ENCODE results near the gene KDM1A.

Gene KDM1A

GRCh38 chr1:23018661-23019093 lies 591 bp upstream of the KDM1A start:
- no peak for DNase-seq

GRCh38 chr1:23019863-23020625 lies 776 bp downstream of the KDM1A start:
- DNase-seq, result peak; percentile 31

- no peak for DNase-seq
Measured at GRCh38 chr1:23020706-23021405, 1.6 kb downstream of the KDM1A start.

- no peak for DNase-seq
Measured at GRCh38 chr1:23021834-23022233, 2.6 kb downstream of the KDM1A start.

GRCh38 chr1:23023174-23023845 lies 4.0 kb downstream of the KDM1A start:
- DNase-seq, result no peak

- no peak for DNase-seq
Measured at GRCh38 chr1:23026568-23026967, 7.3 kb downstream of the KDM1A start.

GRCh38 chr1:23027352-23027907 lies 8.2 kb downstream of the KDM1A start:
- DNase-seq, result no peak

GRCh38 chr1:23029337-23029736 lies 10.1 kb downstream of the KDM1A start:
- DNase-seq, result no peak

- no peak for DNase-seq
Measured at GRCh38 chr1:23035823-23036452, 16.7 kb downstream of the KDM1A start.

GRCh38 chr1:23037081-23037740 lies 17.9 kb downstream of the KDM1A start:
- no peak for DNase-seq

GRCh38 chr1:23039308-23039826 lies 20.1 kb downstream of the KDM1A start:
- no peak for DNase-seq

- DNase-seq, result no peak
Measured at GRCh38 chr1:23040509-23040908, 21.2 kb downstream of the KDM1A start.

GRCh38 chr1:23044035-23044434 lies 24.8 kb downstream of the KDM1A start:
- DNase-seq, result no peak

- DNase-seq, result no peak
Measured at GRCh38 chr1:23050201-23050600, 30.9 kb downstream of the KDM1A start.

GRCh38 chr1:23051290-23051909 lies 32.1 kb downstream of the KDM1A start:
- DNase-seq, result no peak

GRCh38 chr1:23057301-23057700 lies 38.0 kb downstream of the KDM1A start:
- DNase-seq, result no peak

- DNase-seq, result no peak
Measured at GRCh38 chr1:23062271-23062670, 43.0 kb downstream of the KDM1A start.

GRCh38 chr1:23065385-23065784 lies 46.1 kb downstream of the KDM1A start:
- DNase-seq, result no peak

- no peak for DNase-seq
Measured at GRCh38 chr1:23066075-23066474, 46.8 kb downstream of the KDM1A start.

- no peak for DNase-seq
Measured at GRCh38 chr1:23069149-23069548, 49.9 kb downstream of the KDM1A start.

- DNase-seq, result no peak
Measured at GRCh38 chr1:23069675-23070074, 50.4 kb downstream of the KDM1A start.

- no peak for DNase-seq
Measured at GRCh38 chr1:23074012-23074411, 54.7 kb downstream of the KDM1A start.

All from activated CD4-positive, alpha-beta T cell treated with anti-CD3 and anti-CD28 coated beads, Interleukin-10, Interleukin-2, amounts not matched to agents 100 ng/mL and 50 ng/mL, durations not matched to agents 16 hours and 8 hours (primary cell).